Measurements from ENCODE around the gene HRH3.

The HRH3 gene

GRCh38 chr20:62215020-62215990 is 4.8 kb downstream of the HRH3 start:
- no peak for DNase-seq

GRCh38 chr20:62214067-62214466 is 6.0 kb downstream of the HRH3 start:
- DNase-seq: no peak

GRCh38 chr20:62212299-62212698 is 7.8 kb downstream of the HRH3 start:
- DNase-seq: no peak

DNA sequence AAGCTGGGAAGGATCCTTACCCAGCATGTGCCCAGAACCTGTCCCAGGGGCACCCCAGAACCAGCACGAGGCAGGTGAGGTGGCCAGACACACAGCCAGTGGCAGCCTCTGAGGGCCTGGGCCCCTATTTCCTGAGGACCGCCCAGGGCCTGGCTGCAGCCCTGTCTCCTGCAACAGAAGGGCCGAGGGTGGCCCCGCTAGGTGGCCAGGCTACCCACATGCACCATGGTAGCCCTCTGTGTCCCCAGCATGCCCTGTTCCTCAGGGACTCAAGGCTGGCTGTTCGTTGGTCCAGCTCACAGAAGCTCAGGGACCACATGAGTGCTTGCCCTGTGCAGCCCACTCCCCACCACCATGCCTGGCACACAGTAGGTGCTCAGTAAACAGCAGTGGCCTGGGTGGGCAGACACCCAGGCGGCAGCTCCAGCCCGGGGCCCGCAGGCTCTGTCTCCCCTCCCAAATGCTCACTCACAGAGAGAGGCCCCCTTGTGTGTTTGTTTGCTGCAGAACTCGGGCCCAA is 8.2 kb downstream of the HRH3 start:
- DNase-seq: no peak

DNA sequence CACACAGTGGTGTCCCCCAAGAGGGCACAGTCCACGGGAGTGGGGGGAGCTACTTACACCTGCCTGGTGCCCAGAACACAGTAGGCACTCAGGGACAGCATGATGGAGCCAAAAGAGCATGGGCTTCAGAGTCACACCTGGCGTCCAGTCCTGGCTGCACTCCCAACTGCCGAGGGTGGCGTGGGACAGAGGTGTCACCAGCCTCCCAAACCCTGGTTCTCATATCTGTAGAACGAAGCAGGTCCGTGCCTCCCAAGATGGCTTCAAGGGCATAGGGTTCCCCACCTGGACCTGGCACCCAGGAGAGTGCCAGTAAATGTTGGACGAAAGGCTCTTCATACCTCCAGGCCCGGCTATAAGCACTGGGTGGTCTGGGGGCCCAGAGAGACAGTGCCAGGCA is 8.9 kb downstream of the HRH3 start:
- DNase-seq: no peak

GRCh38 chr20:62210496-62210855 is 9.6 kb downstream of the HRH3 start:
- DNase-seq: no peak

DNA sequence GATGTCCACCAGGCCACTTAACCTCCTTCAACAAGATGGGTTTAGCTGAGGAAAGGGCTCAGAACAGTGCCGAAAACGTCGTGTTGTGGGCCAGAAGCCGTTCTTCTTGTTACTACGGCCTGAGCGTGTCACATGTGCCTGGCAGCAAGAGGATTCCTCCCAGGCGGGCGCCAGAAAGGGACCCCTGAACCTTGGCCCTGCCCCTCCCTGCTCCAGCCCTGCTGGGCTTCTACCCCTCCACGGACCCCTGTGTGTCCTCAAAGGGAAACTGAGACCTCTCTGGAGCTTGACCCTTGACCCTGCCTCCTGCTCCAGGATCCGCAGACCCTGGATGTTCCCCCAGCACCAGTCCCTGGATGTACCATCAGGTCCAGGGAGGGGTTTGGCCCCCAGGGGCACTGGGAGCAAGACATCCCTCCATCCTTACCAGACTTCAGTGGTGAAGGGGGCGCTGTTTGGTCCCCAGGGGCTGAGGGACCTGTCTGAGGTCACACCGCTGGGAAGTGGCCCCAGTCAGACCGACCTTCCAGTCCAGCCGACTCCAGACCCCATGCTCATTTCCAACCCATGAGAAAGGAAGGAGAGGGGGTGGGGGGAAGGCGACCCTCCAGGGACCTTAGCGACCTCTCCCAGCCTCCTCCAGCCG is 10.1 kb downstream of the HRH3 start:
- no peak for DNase-seq

- DNase-seq: no peak
Observed at GRCh38 chr20:62208795-62209755, 11.0 kb downstream of the HRH3 start.

GRCh38 chr20:62208061-62208794 is 11.8 kb downstream of the HRH3 start:
- DNase-seq: no peak

DNA sequence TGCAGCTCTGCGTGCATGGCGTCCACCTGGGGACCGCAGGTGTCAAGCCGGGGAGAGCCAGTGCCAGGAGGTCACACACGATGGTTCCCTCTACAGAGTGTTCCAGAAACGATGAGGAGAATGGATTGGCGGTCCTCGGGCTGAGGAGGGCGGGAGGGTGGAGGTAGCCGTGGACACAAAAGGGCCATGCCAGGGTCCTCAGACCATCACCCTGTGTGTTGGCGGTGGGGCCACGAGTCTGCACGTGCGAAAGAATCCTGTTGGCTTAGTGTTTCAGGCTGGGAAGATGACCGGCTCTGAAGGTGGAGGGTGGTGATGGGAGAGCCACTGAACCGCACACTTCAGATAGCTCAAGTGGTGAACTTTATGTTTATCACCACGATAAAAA is 13.7 kb downstream of the HRH3 start:
- DNase-seq: no peak

GRCh38 chr20:62205618-62206387 is 14.3 kb downstream of the HRH3 start:
- no peak for DNase-seq

DNA sequence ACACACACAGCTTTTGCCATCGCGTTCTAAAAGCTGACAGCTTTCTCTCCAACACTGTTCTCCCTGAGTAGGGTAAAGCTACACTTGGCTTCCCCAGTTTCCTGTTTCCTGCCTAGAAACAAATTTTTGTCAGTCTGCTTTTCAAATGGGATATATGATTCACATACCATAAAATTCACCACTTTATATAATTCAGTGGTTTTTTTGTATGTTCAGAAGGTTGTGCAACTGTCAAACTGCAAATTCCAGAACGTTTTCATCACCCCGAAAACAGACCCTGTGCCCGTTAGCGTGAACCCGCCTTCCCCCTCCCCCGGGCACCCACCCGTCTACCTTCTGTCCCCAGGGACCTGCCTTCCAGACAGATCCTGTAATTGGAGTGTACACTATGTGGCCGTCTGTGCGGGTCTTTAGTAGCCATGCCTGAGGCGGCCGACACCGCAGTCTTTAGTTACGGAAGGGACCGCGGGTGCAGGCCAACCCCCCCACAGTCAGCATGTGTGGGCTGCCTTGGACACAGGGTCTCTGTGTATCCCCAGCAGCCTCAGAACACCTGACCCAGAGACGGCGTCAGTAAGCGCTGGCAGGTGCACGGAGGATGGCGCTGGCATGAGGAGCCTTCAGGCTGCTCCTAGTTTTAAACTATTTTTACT is 16.6 kb downstream of the HRH3 start:
- DNase-seq: no peak

DNA sequence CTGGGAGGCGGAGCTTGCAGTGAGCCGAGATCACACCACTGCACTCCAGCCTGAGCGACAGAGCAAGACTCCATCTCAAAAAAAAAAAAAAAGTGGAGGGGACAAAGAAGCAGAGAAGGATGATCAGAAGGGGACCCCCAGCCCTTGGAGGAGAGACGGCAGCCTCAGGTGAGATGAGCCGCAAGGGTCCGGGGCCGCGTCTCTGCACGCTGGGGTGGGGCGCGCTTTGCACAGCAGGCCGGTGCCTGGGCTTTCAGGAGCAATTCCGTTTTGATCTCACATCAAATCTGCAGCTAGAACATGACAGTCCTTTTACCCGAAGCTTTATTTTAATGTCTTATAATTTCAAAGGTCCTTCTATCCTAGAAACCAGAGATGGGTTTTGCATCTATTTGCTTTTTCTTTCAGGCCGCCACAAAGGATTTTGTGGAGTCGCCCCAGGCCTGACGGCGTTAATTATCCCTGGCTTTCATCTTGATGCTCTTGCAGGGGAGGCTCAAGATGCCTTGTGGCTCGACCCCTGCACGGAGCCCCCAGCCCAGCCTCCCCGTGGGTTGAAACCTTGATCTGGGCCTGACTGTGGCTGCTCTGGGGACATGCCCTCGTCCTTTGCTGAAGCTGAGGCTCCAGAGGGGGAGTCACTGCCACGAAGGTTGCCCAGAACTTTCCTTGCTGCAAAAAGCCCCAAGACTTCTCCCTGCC is 17.3 kb downstream of the HRH3 start:
- DNase-seq: no peak

- no peak for DNase-seq
Observed at GRCh38 chr20:62202083-62202395, 18.0 kb downstream of the HRH3 start.

DNA sequence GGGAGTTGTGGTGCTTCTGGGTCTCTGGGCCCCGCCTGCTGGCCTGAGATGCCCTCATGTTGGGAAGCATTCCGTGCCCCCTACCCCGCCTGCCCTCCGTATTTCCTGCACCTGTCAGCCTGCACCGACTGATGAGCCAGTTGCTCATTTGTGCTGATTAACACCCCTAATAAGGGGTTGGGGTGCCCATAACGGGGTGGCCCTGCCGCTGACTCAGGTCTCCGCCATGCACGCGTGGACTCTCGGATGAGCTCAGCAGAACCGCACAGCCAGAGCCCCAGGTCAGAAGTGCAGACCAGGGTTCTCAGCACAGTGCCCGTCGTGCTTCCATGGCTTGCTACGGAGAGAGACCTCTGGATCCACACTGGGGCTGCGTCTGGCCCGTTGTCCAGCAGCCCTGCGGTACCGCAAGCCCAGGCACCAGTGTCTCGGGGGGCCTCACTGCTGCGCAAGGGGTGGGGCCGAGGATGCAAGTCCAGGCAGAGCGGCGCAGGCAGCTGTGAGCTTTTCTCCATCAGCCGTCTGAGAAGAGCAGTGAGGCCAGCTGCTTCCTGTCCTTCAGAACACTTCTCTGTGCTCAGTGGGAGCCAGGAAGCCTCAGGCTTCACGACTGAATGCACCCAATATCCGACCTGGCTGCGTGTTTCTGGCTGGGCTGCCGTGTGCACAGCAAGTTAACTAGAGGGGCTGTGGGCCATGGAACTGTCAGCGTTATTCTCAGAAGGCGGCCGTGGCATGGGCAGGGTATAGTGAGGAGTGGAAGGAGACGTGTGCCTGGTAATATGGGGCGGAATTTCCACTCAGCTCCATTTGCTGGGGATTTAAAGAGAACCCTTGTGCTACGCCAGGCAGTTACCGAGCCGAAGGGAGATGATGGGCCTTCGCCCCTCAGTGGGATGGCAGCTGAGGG is 18.6 kb downstream of the HRH3 start:
- no peak for DNase-seq

DNA sequence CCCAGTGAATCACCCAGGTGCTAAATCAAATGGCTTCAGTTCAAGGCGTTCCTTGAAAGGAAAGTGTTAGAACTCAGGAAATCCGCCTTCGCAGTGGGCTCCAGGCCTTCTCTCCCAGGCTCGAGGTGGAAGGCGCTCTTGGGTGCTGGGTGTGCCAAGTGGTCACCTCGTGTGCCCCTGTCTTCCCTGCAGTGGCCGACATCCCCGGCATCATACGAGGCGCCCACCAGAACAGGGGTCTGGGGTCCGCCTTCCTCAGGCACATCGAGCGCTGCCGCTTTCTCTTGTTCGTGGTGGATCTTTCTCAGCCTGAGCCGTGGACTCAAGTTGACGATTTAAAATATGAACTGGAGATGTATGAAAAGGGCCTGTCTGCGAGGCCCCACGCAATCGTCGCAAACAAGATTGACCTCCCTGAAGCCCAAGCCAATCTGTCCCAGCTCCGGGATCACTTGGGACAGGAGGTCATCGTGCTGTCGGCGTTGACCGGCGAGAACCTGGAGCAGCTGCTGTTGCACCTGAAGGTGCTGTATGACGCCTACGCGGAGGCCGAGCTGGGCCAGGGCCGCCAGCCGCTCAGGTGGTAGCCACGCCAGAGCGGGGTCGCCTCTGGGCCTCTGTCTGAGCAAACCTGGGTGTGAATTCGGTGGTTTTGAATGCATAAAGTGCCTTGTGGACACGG is 19.4 kb downstream of the HRH3 start:
- DNase-seq: no peak

GRCh38 chr20:62198931-62199330 is 21.1 kb downstream of the HRH3 start:
- no peak for DNase-seq

DNA sequence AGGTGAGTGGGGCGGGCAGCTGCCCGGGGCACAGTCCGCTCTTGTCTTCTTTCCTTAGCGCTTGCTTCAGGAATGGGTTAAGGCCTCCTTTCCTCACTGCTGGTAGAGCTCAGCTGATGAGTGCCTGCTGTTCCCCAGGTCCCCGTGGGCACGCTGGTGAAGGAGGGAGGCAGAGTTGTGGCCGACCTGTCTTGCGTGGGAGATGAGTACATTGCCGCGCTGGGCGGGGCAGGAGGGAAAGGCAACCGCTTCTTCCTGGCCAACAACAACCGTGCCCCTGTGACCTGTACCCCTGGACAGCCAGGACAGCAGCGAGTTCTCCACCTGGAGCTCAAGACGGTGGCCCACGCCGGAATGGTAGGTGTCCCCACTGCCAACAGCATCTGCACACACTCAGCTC is 21.6 kb downstream of the HRH3 start:
- DNase-seq: no peak

DNA sequence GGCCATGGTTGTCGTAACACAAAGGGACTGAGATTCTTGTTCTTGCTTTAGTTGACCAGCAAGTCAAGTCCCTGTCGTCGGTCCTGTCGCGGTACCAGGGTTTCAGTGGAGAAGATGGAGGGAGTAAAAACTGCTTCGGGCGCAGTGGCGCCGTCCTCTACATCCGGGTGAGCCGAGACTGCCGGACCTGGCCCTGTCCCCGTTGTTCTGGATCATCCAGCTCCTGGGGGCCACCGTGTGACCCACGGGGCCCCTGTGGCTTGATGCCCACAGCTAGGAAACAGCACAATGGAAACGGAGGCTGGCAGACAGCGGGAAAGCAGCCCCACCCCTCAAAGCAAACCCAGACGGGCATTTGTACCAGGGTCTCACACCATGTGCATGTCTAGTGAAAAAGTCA is 22.3 kb downstream of the HRH3 start:
- no peak for DNase-seq

All from activated CD8-positive, alpha-beta memory T cell treated with anti-CD3 and anti-CD28 coated beads, Interleukin-2, amount 50 U/mL, for 48 hours (primary cell).